OCI-LY1 (cell line): ENCODE results near the gene DZANK1.

ENCODE experiments used
- H2AFZ ChIP-seq: fragments of 200-600 bp; sonication (generic), shearing (Covaris generic); 2 replicates; pipeline ENCODE4 v1.6.0; 2014; ENCODE audit warnings: antibody characterized with exemption, mild to moderate bottlenecking, low read length
- H3F3A ChIP-seq: fragments of 200-600 bp; sonication (generic), shearing (Covaris generic); 2 replicates; pipeline ENCODE4 v1.6.0; 2014; ENCODE audit warnings: mild to moderate bottlenecking, antibody characterized with exemption, low read length, moderate library complexity; ENCODE audit not compliant: insufficient read depth
- H3K27ac ChIP-seq: fragments of 200-600 bp; sonication (generic); 2 replicates; pipeline ENCODE4 v1.5.1; 2014; ENCODE audit warnings: low read length, mixed run types, mild to moderate bottlenecking, low read depth; ENCODE audit not compliant: poor library complexity, severe bottlenecking
- H3K27me3 ChIP-seq: fragments of 200-600 bp; sonication (generic); 2 replicates; pipeline ENCODE4 v1.6.0; 2014; ENCODE audit warnings: antibody characterized with exemption, mild to moderate bottlenecking, low read length, moderate library complexity; ENCODE audit not compliant: insufficient read depth
- H3K36me3 ChIP-seq: fragments of 200-600 bp; sonication (generic); 2 replicates; pipeline ENCODE4 v1.6.1; 2014; ENCODE audit warnings: mild to moderate bottlenecking, antibody characterized with exemption, low read length, moderate library complexity, mixed read lengths; ENCODE audit not compliant: insufficient read depth
- H3K4me1 ChIP-seq: fragments of 200-600 bp; sonication (generic); 2 replicates; pipeline ENCODE4 v1.5.1; 2014; ENCODE audit warnings: mild to moderate bottlenecking, low read length, moderate library complexity; ENCODE audit not compliant: insufficient read depth, severe bottlenecking
- H3K4me2 ChIP-seq: fragments of 200-600 bp; sonication (generic), shearing (Covaris generic); 2 replicates; pipeline ENCODE4 v1.6.1; 2014; ENCODE audit warnings: low read length
- H3K4me3 ChIP-seq: fragments of 200-600 bp; sonication (generic); 2 replicates; pipeline ENCODE4 v1.5.1; 2014; ENCODE audit warnings: low read length, low read depth, mild to moderate bottlenecking, mixed read lengths; ENCODE audit not compliant: poor library complexity, severe bottlenecking
- H3K79me2 ChIP-seq: fragments of 200-600 bp; shearing (Covaris generic); 2 replicates; pipeline ENCODE4 v1.6.1; 2016; ENCODE audit warnings: mixed run types, low read length, mixed read lengths; ENCODE audit not compliant: insufficient read depth
- H3K9ac ChIP-seq: fragments of 200-600 bp; sonication (generic), shearing (Covaris generic); 2 replicates; pipeline ENCODE4 v1.6.1; 2014; ENCODE audit warnings: mild to moderate bottlenecking, low read length, mixed read lengths
- H3K9me2 ChIP-seq: fragments of 200-600 bp; sonication (generic), shearing (Covaris generic); 2 replicates; pipeline ENCODE4 v1.6.1; 2014; ENCODE audit warnings: low read depth, mild to moderate bottlenecking, low read length, mixed read lengths
- H3K9me3 ChIP-seq: fragments of 200-600 bp; shearing (Covaris generic); 2 replicates; pipeline ENCODE4 v1.6.1; 2014; ENCODE audit warnings: low read length, mixed read lengths
- H4K20me1 ChIP-seq: fragments of 200-600 bp; sonication (generic), shearing (Covaris generic); 2 replicates; pipeline ENCODE4 v1.6.0; 2016; ENCODE audit warnings: mild to moderate bottlenecking, low read length; ENCODE audit not compliant: insufficient read depth
- CTCF ChIP-seq: fragments of 200-600 bp; sonication (generic), shearing (Covaris generic); IDR thresholded peaks from 2 replicates; pipeline ENCODE4 v1.5.1; 2017; ENCODE audit warnings: mild to moderate bottlenecking, antibody characterized with exemption, low read length, moderate library complexity, mixed read lengths
- EZH2 ChIP-seq: fragments of 200-600 bp; sonication (generic), shearing (Covaris generic); IDR thresholded peaks from 2 replicates; pipeline ENCODE4 v1.8.0; 2017; ENCODE audit warnings: borderline replicate concordance, mixed run types, mild to moderate bottlenecking, antibody characterized with exemption, low read length, moderate library complexity, mixed read lengths

DZANK1 gene

GRCh38 chr20:18466574-18466893 lies 296 bp downstream of the DZANK1 start:
- H3K9me3 ChIP-seq = no peaks in the 10 kb centered on the region
- peak overlapping the region; percentile 90 for H3K4me3 ChIP-seq
- TF ChIP-seq EZH2 (no peak), CTCF (no peak)
- H2AFZ ChIP-seq = peak overlapping the region; percentile 37; the same call in 1 of the 2 replicates
- H3K9me2 ChIP-seq = no peaks in the 10 kb centered on the region
- H3K79me2 ChIP-seq = peaks cover 13% of the 10 kb centered on the region
- H3K4me1 ChIP-seq = peaks cover 19% of the 10 kb centered on the region
- peak overlapping the region; percentile 99 for H3K4me2 ChIP-seq
- H3F3A ChIP-seq = no peaks in the 10 kb centered on the region
- H3K9ac ChIP-seq = peak overlapping the region; percentile 86; the same call in 1 of the 2 replicates
- no peak overlapping the region for H3K27ac ChIP-seq
- no peaks in the 10 kb centered on the region for H3K27me3 ChIP-seq
- no peaks in the 10 kb centered on the region for H4K20me1 ChIP-seq
- H3K36me3 ChIP-seq = peaks cover 7% of the 10 kb centered on the region; the same call in 1 of the 2 replicates

GRCh38 chr20:18465536-18466200 lies 1.2 kb downstream of the DZANK1 start:
- H3K79me2 ChIP-seq = peaks cover 13% of the 10 kb centered on the region
- H3K9me2 ChIP-seq = no peaks in the 10 kb centered on the region
- no peaks in the 10 kb centered on the region for H3F3A ChIP-seq
- no peak overlapping the region; the same call in 1 of the 2 replicates for H3K9ac ChIP-seq
- H3K27me3 ChIP-seq = no peaks in the 10 kb centered on the region
- H3K4me2 ChIP-seq = peak overlapping the region; percentile 99; the same call in 1 of the 2 replicates
- H3K4me1 ChIP-seq = peaks cover 19% of the 10 kb centered on the region
- no peaks in the 10 kb centered on the region for H3K36me3 ChIP-seq
- H3K9me3 ChIP-seq = no peaks in the 10 kb centered on the region
- H3K27ac ChIP-seq = no peak overlapping the region
- no peak overlapping the region for H2AFZ ChIP-seq
- TF ChIP-seq EZH2 = no peak
- TF ChIP-seq CTCF = no peak
- no peak overlapping the region for H3K4me3 ChIP-seq
- H4K20me1 ChIP-seq = no peaks in the 10 kb centered on the region

- Histone ChIP-seq H3K4me3 (no peak overlapping the region), H3K79me2 (no peaks in the 10 kb centered on the region), H3K9me3 (no peaks in the 10 kb centered on the region), H3K4me2 (no peak overlapping the region), H3K27me3 (no peaks in the 10 kb centered on the region), H3K36me3 (no peaks in the 10 kb centered on the region), H4K20me1 (no peaks in the 10 kb centered on the region), H3K4me1 (no peaks in the 10 kb centered on the region), H3K9ac (no peak overlapping the region), H2AFZ (no peak overlapping the region), H3K27ac (no peak overlapping the region), H3K9me2 (no peaks in the 10 kb centered on the region), H3F3A (no peaks in the 10 kb centered on the region)
- TF ChIP-seq CTCF = no peak
- TF ChIP-seq EZH2 = no peak
These were observed 10.2 kb downstream of the DZANK1 start for GRCh38 chr20:18456600-18456999.
